Measurements from ENCODE around the gene CYGB. TPM values are rescaled to one million over a fixed set of nuclear protein-coding genes. Genes with fewer than 3 reads are reported as not detected.

The CYGB gene
- total and polyA plus RNA-seq, 2 of the 13 experiments (the other 11 are each of a cell fraction or from before 2014, with no cell fraction given): 18.9 to 27.1 TPM

GRCh38 chr17:76501018-76501826 lies 36.3 kb downstream of the CYGB start, which contains the start of gene RHBDF2 (continued):
- TF ChIP-seq ZNF160 (CRISPR knock-in tag; IDR thresholded peaks at IDR 0.05): no peak; the same call in 1 of the 2 replicates
- no peak for TF ChIP-seq ZNF737 (CRISPR knock-in tag; IDR thresholded peaks at IDR 0.05; ENCODE audit: borderline replicate concordance)
- no peak for TF ChIP-seq ZNF746 (CRISPR knock-in tag; IDR thresholded peaks at IDR 0.05)
- TF ChIP-seq ZSCAN21 (CRISPR knock-in tag; IDR thresholded peaks at IDR 0.05; ENCODE audit: borderline replicate concordance): peak; percentile 35; the same call in 1 of the 2 replicates
- no peak for TF ChIP-seq ZNF343 (CRISPR knock-in tag; IDR thresholded peaks at IDR 0.05)
- TF ChIP-seq ZNF660 (CRISPR knock-in tag; IDR thresholded peaks at IDR 0.05; ENCODE audit: borderline replicate concordance, low read depth): no peak
- TF ChIP-seq HNRNPUL1 (IDR thresholded peaks at IDR 0.05; ENCODE audit: low read depth, low read length): no peak
- no peak for TF ChIP-seq ELF4 (CRISPR knock-in tag; IDR thresholded peaks at IDR 0.05; ENCODE audit: borderline replicate concordance)
- TF ChIP-seq ZIK1 (CRISPR knock-in tag; IDR thresholded peaks at IDR 0.05; ENCODE audit: borderline replicate concordance, low read depth): peak; percentile 68; the same call in 1 of the 2 replicates
- no peak for TF ChIP-seq ZNF841 (CRISPR knock-in tag; IDR thresholded peaks at IDR 0.05; ENCODE audit: borderline replicate concordance)
- TF ChIP-seq KLF11 (CRISPR knock-in tag; IDR thresholded peaks at IDR 0.05): no peak
- peak; percentile 28; the same call in 1 of the 2 replicates for TF ChIP-seq KAT7 (CRISPR knock-in tag; IDR thresholded peaks at IDR 0.05; ENCODE audit: borderline replicate concordance)
- 0 out of 2 replicates have a peak, but pooled peaks have one; percentile 18 for TF ChIP-seq SALL2 (CRISPR knock-in tag; IDR thresholded peaks at IDR 0.05)
- peak; percentile 75; the same call in 1 of the 2 replicates for TF ChIP-seq ZNF235 (CRISPR knock-in tag; IDR thresholded peaks at IDR 0.05; ENCODE audit: borderline replicate concordance)
- no peak for TF ChIP-seq PBX2 (CRISPR knock-in tag; IDR thresholded peaks at IDR 0.05)
- TF ChIP-seq ZFP37 (CRISPR knock-in tag; IDR thresholded peaks at IDR 0.05; ENCODE audit: borderline replicate concordance): 0 out of 2 replicates have a peak, but pooled peaks have one; percentile 52
- no peak for TF ChIP-seq ZBTB37 (CRISPR knock-in tag; IDR thresholded peaks at IDR 0.05)
- no peak for TF ChIP-seq ZNF121 (CRISPR knock-in tag; IDR thresholded peaks at IDR 0.05)
- peak; percentile 77 for TF ChIP-seq ZNF777 (CRISPR knock-in tag; IDR thresholded peaks at IDR 0.05)
- TF ChIP-seq FOXP1 (IDR thresholded peaks at IDR 0.05): no peak
- TF ChIP-seq FOXP1 (CRISPR knock-in tag; IDR thresholded peaks at IDR 0.05): no peak
- TF ChIP-seq PAF1 (CRISPR knock-in tag; IDR thresholded peaks at IDR 0.05): no peak
- no peak for TF ChIP-seq PHB2 (IDR thresholded peaks at IDR 0.05; ENCODE audit: partially characterized antibody)
- no peak; the same call in 1 of the 2 replicates for TF ChIP-seq FOXO1 (CRISPR knock-in tag; IDR thresholded peaks at IDR 0.05)
- TF ChIP-seq ZNF83 (CRISPR knock-in tag; IDR thresholded peaks at IDR 0.05; ENCODE audit: borderline replicate concordance): peak; percentile 73; the same call in 1 of the 2 replicates
- no peak; the same call in 1 of the 2 replicates for TF ChIP-seq STAG1 (CRISPR knock-in tag; IDR thresholded peaks at IDR 0.05)
- TF ChIP-seq SRSF9 (IDR thresholded peaks at IDR 0.05; ENCODE audit: borderline replicate concordance, insufficient read depth, low read depth, low read length, poor library complexity, severe bottlenecking): no peak
- no peak for TF ChIP-seq NR2F1 (CRISPR knock-in tag; IDR thresholded peaks at IDR 0.05)
- TF ChIP-seq TARDBP (CRISPR knock-in tag; IDR thresholded peaks at IDR 0.05): 0 out of 2 replicates have a peak, but pooled peaks have one; percentile 31
- no peak; the same call in 1 of the 2 replicates for TF ChIP-seq ZNF782 (CRISPR knock-in tag; IDR thresholded peaks at IDR 0.05; ENCODE audit: borderline replicate concordance)
